HG03342 (cell line): ENCODE data around the gene ZNF555.
A peak's percentile ranks its signal among the peaks of the same experiment; 100 is the strongest.
"Not testable (repeated sequence)": the region's sequence is repeated elsewhere in the genome, so short reads cannot be mapped to it uniquely, and the experiment has no call there.

ENCODE experiments used
- ATAC-seq: cut with Tn5 transposase; IDR thresholded peaks from one replicate; pipeline ENCODE4 v1.9.1; 2021; ENCODE audit warnings: mild to moderate bottlenecking, moderate library complexity; ENCODE audit not compliant: unreplicated experiment

The ZNF555 gene

GRCh38 chr19:2866495-2867024, 25.3 kb downstream of the ZNF555 start:
- no peak for ATAC-seq

- no peak for ATAC-seq
These were observed 26.0 kb downstream of the ZNF555 start, which contains the start of gene ZNF556 for GRCh38 chr19:2867025-2867991. TSS of gene ZNF556 (plus strand) at chr19:2867335. CDS start at chr19:2867422, 87 bp downstream.

- ATAC-seq = no peak
These were observed 28.3 kb downstream of the ZNF555 start for GRCh38 chr19:2869618-2870017.

- ATAC-seq = not testable (repeated sequence)
These were observed 30.9 kb downstream of the ZNF555 start for GRCh38 chr19:2872175-2872574.

- no peak for ATAC-seq
These were observed 36.4 kb downstream of the ZNF555 start for GRCh38 chr19:2877398-2878331.

- no peak for ATAC-seq
These were observed 42.6 kb downstream of the ZNF555 start for GRCh38 chr19:2883686-2884439.

GRCh38 chr19:2885736-2886135, 44.5 kb downstream of the ZNF555 start:
- ATAC-seq = no peak

GRCh38 chr19:2887391-2887914, 46.2 kb downstream of the ZNF555 start:
- no peak for ATAC-seq

- ATAC-seq = no peak
These were observed 47.5 kb downstream of the ZNF555 start for GRCh38 chr19:2888731-2889224.

GRCh38 chr19:2890531-2890930, 49.3 kb downstream of the ZNF555 start:
- ATAC-seq = not testable (repeated sequence)

- no peak for ATAC-seq
These were observed 55.4 kb downstream of the ZNF555 start for GRCh38 chr19:2896694-2897093.

GRCh38 chr19:2900296-2901252, 59.3 kb downstream of the ZNF555 start, which contains the start of gene ZNF57:
TSS of gene ZNF57 (plus strand) at chr19:2900928. CDS start at chr19:2901046, 118 bp downstream.
- ATAC-seq = peak; percentile 93

GRCh38 chr19:2902590-2903218, 61.4 kb downstream of the ZNF555 start:
- no peak for ATAC-seq

GRCh38 chr19:2903326-2903725, 62.1 kb downstream of the ZNF555 start:
- ATAC-seq = not testable (repeated sequence)

- no peak for ATAC-seq
These were observed 64.7 kb downstream of the ZNF555 start for GRCh38 chr19:2905918-2906519.

- no peak for ATAC-seq
These were observed 65.4 kb downstream of the ZNF555 start for GRCh38 chr19:2906631-2907195.
